ENCODE data around the gene WWOX.

GRCh38 chr16:78633551-78633950 is 534.1 kb downstream of the WWOX start:
- TF ChIP-seq CTCF (IDR thresholded peaks at IDR 0.05; ENCODE audit: poor library complexity) (no peak), EZH2phosphoT487 (IDR thresholded peaks at IDR 0.05; ENCODE audit: low read depth, severe bottlenecking, unreplicated experiment) (no peak), EZH2 (IDR thresholded peaks at IDR 0.05; ENCODE audit: borderline replicate concordance) (no peak)

Measured in hepatocyte (in vitro differentiated cells).